Mesodermal cell (in vitro differentiated cells): ENCODE measurements around the gene OR2T10. TPM values are rescaled to one million over a fixed set of nuclear protein-coding genes. Genes with fewer than 3 reads are reported as not detected.
"Not testable (repeated sequence)": the region's sequence is repeated elsewhere in the genome, so short reads cannot be mapped to it uniquely, and the experiment has no call there.

ENCODE experiments used
- H3K27ac ChIP-seq: 2 replicates; pipeline ENCODE4 v1.7.0; 2013; ENCODE audit warnings: mild to moderate bottlenecking, low read depth, low read length, moderate library complexity; ENCODE audit not compliant: severe bottlenecking
- H3K36me3 ChIP-seq: 2 replicates; pipeline ENCODE4 v1.7.1; 2013; ENCODE audit warnings: mild to moderate bottlenecking, low read length, moderate library complexity; ENCODE audit not compliant: control insufficient read depth, insufficient read depth
- H3K4me1 ChIP-seq: one replicate; pipeline ENCODE4 v1.7.1; 2013; ENCODE audit warnings: mild to moderate bottlenecking, low read length; ENCODE audit not compliant: insufficient read depth, control insufficient read depth, poor library complexity, severe bottlenecking
- H3K4me3 ChIP-seq: 2 replicates; pipeline ENCODE4 v1.7.0; 2013; ENCODE audit warnings: low read length, control low read depth, mild to moderate bottlenecking; ENCODE audit not compliant: insufficient read depth, poor library complexity, severe bottlenecking; ENCODE audit errors: extremely low read depth
- H3K9me3 ChIP-seq: 2 replicates; pipeline ENCODE4 v1.7.1; 2013; ENCODE audit warnings: mild to moderate bottlenecking, low read length, moderate library complexity; ENCODE audit not compliant: control insufficient read depth
- WGBS, 2 experiments: methylation state at CpG; one replicate each; pipeline ENCODE4 v1.1.5; 2013; ENCODE audit warnings: missing lambda C conversion rate in 2 of 2; ENCODE audit not compliant: insufficient coverage in 2 of 2; 5-methylcytosine and 5-hydroxymethylcytosine counted together
- polyA plus RNA-seq, 2 experiments: library from polyadenylated mRNA; stranded (reverse); fragments of 50-300 nt; gene quantifications; one replicate each; pipeline ENCODE4 v1.2.3, GENCODE V29; 2013

OR2T10 gene
- not detected for polyA plus RNA-seq (2013, experiment 1 of 2)
- polyA plus RNA-seq (2013, experiment 2 of 2) = not detected

GRCh38 chr1:248597589-248597988, at the start of gene OR2T10:
Gene OR2T10, minus strand, starts transcription at chr1:248597700. Its CDS starts 3,932 bp downstream, at chr1:248593768.
- H3K27ac ChIP-seq = no peak within 1 kb of the TSS
- no peaks in the 10 kb centered on the region for H3K4me1 ChIP-seq
- H3K9me3 ChIP-seq = peaks cover 31% of the 10 kb centered on the region
- no peaks in the 10 kb centered on the region for H3K36me3 ChIP-seq
- no peak within 1 kb of the TSS for H3K4me3 ChIP-seq
- 88 to 95% methylated on average over 4 to 5 of the region's 6 CpGs for WGBS, 2 experiments

- WGBS, 2 experiments = 60% methylated on average over 1 of the region's 3 CpGs; no CpG with 5 or more reads in 1 of the 2 experiments
- H3K4me3 ChIP-seq, H3K4me1 ChIP-seq, H3K27ac ChIP-seq, H3K9me3 ChIP-seq, H3K36me3 ChIP-seq: not testable (repeated sequence)
Measured at GRCh38 chr1:248645178-248645577, 47.7 kb upstream of the OR2T10 start, which contains the start of gene OR2T35. Gene OR2T35, minus strand, starts transcription at chr1:248645278. Its CDS starts 6,020 bp downstream, at chr1:248639258.

- no CpG with 5 or more reads among the region's 4 CpGs for WGBS, 2 experiments
- H3K9me3 ChIP-seq, H3K36me3 ChIP-seq, H3K4me1 ChIP-seq, H3K27ac ChIP-seq, H3K4me3 ChIP-seq: not testable (repeated sequence)
Measured at GRCh38 chr1:248642971-248643651, 45.6 kb upstream of the OR2T10 start.

- not testable (repeated sequence) for H3K4me1 ChIP-seq, H3K9me3 ChIP-seq, H3K4me3 ChIP-seq, H3K27ac ChIP-seq, H3K36me3 ChIP-seq
- no CpG with 5 or more reads among the region's 5 CpGs for WGBS, 2 experiments
Measured at GRCh38 chr1:248641583-248641982, 44.1 kb upstream of the OR2T10 start.

GRCh38 chr1:248640906-248641305, 43.4 kb upstream of the OR2T10 start:
- H3K4me1 ChIP-seq, H3K36me3 ChIP-seq, H3K4me3 ChIP-seq, H3K9me3 ChIP-seq, H3K27ac ChIP-seq: not testable (repeated sequence)
- no CpG with 5 or more reads among the region's 3 CpGs for WGBS, 2 experiments

GRCh38 chr1:248639652-248640051, 42.2 kb upstream of the OR2T10 start:
- no CpG with 5 or more reads among the region's 5 CpGs for WGBS, 2 experiments
- H3K4me1 ChIP-seq, H3K9me3 ChIP-seq, H3K4me3 ChIP-seq, H3K27ac ChIP-seq, H3K36me3 ChIP-seq: not testable (repeated sequence)

- not testable (repeated sequence) for H3K4me1 ChIP-seq, H3K36me3 ChIP-seq, H3K27ac ChIP-seq, H3K9me3 ChIP-seq, H3K4me3 ChIP-seq
- no CpG with 5 or more reads among the region's 5 CpGs for WGBS, 2 experiments
Measured at GRCh38 chr1:248636612-248637011, 39.1 kb upstream of the OR2T10 start.

- peaks cover 14% of the 10 kb centered on the region for H3K9me3 ChIP-seq
- WGBS, 2 experiments = no CpG with 5 or more reads among the region's 2 CpGs
- H3K4me3 ChIP-seq, H3K27ac ChIP-seq, H3K4me1 ChIP-seq, H3K36me3 ChIP-seq: not testable (repeated sequence)
Measured at GRCh38 chr1:248634991-248635390, 37.5 kb upstream of the OR2T10 start, which contains the start of gene OR2T11. Gene OR2T11, minus strand, starts transcription at chr1:248635091. Its CDS starts 7,963 bp downstream, at chr1:248627128.

- Histone ChIP-seq H3K9me3 (peaks cover 35% of the 10 kb centered on the region), H3K4me1 (no peaks in the 10 kb centered on the region), H3K4me3 (no peak overlapping the region), H3K27ac (no peak overlapping the region), H3K36me3 (no peaks in the 10 kb centered on the region)
- WGBS, 2 experiments = 54 to 63% methylated on average over 4 of the region's 7 CpGs
Measured at GRCh38 chr1:248631354-248632008, 34.0 kb upstream of the OR2T10 start.

GRCh38 chr1:248630551-248630950, 33.1 kb upstream of the OR2T10 start:
- Histone ChIP-seq H3K36me3 (no peaks in the 10 kb centered on the region), H3K4me1 (no peaks in the 10 kb centered on the region), H3K9me3 (peaks cover 42% of the 10 kb centered on the region), H3K27ac (no peak overlapping the region), H3K4me3 (no peak overlapping the region)
- WGBS, 2 experiments = 78% methylated on average over 1 of the region's 2 CpGs; no CpG with 5 or more reads in 1 of the 2 experiments
